GM20000 (cell line): Measurements from ENCODE around the gene NUDT14.

Source experiments
- DNase-seq: peaks from one replicate; pipeline ENCODE4 v3.0.0; 2012; ENCODE audit warnings: low spot score
- TF ChIP-seq, protein P1 (sequence below): IDR thresholded peaks from 2 replicates; pipeline ENCODE4 v1.5.1; 2012; ENCODE audit warnings: mild to moderate bottlenecking, control low read depth; ENCODE audit errors: extremely low read depth, missing control alignments

The NUDT14 gene

DNA sequence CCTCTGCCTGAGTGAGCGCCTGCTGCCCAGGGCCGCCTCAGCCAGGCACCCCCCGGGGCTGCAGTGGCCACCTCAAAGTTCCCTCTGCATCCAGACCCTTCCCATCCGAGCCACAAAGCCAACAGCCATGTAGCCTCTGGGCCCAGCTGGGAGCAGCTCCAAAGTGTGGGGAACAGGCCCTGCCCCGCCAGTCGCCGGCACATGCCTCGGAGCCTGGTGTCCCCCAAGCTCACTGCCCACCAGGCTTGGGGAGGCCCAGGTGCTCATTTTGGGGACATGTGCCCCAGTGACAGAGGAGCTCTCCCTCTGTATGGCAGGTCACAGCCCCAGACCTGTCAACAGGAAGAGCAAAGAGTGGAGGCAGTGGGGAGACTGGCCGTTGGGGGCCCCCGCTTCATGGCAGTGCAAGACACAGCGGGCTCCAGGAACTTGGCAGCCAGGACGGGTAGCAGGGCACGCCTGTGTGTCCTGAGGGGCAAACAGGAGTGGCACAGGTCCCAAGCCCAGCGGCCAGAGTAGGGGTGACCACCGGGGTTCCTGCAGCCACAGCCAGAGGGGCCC lies 42.5 kb downstream of the NUDT14 start:
- no peak for DNase-seq
- TF ChIP-seq, protein P1, sequence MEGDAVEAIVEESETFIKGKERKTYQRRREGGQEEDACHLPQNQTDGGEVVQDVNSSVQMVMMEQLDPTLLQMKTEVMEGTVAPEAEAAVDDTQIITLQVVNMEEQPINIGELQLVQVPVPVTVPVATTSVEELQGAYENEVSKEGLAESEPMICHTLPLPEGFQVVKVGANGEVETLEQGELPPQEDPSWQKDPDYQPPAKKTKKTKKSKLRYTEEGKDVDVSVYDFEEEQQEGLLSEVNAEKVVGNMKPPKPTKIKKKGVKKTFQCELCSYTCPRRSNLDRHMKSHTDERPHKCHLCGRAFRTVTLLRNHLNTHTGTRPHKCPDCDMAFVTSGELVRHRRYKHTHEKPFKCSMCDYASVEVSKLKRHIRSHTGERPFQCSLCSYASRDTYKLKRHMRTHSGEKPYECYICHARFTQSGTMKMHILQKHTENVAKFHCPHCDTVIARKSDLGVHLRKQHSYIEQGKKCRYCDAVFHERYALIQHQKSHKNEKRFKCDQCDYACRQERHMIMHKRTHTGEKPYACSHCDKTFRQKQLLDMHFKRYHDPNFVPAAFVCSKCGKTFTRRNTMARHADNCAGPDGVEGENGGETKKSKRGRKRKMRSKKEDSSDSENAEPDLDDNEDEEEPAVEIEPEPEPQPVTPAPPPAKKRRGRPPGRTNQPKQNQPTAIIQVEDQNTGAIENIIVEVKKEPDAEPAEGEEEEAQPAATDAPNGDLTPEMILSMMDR: no peak

DNA sequence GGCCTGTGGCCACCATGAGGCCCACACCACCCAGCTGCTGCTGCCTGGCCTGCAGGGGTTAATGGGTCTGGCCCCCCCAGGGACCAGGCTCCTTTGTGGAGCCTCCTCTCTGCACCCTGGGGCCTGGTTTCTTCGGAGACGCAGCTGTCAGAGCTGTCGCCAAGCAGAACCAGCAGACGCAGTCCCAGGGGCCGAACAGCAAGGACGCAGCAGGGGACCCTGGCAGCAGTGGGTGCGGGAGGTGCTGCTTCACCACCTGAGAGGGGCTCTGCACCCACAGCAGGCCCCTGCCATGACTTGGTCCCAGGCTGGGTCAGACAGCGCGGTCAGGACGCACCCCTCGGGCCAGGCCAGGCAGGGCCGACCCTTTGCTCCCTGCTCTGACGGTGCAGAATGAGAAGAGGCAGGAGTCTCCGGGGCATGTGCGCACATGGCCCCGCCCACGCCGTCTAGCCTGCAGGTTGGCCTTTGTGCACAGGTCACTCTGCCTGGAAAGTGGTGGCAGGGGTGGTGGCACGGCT lies 43.0 kb downstream of the NUDT14 start:
- no peak for DNase-seq
- TF ChIP-seq, protein P1: no peak

DNA sequence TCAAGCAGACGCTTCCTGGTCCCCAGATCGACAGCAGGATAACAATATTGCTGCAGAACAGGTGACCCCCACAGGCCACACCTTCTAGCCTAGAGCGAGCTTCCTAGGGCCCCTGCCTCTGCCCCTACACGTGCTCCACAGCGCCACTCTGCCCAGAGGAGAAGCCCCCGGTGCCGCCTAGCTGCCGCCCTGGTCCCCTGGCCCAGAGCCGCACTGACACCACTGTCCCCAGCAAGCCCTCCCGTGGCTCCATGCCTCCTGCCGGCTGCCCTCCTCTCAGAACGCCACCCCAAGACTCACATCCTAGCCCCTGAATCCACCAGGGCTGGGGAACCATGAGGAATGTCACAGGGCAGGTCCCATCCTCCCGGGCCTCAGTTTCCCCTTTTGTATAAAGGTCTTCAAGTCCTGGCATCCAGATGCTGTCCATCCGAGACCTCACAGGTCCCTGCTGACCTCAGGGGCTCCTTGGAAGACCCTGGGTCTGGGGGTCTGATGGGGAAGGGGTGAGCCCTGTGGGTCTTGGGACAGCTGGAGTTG lies 43.6 kb downstream of the NUDT14 start:
- TF ChIP-seq, protein P1: no peak

GRCh38 chr14:105136401-105137322 lies 44.5 kb downstream of the NUDT14 start:
- DNase-seq: no peak
- TF ChIP-seq, protein P1: no peak

More for the DNA sequence above, 43.6 kb downstream of the NUDT14 start:
- no peak for DNase-seq

- TF ChIP-seq, protein P1: no peak
- no peak for DNase-seq
These were observed 45.3 kb downstream of the NUDT14 start for GRCh38 chr14:105135700-105136395.

DNA sequence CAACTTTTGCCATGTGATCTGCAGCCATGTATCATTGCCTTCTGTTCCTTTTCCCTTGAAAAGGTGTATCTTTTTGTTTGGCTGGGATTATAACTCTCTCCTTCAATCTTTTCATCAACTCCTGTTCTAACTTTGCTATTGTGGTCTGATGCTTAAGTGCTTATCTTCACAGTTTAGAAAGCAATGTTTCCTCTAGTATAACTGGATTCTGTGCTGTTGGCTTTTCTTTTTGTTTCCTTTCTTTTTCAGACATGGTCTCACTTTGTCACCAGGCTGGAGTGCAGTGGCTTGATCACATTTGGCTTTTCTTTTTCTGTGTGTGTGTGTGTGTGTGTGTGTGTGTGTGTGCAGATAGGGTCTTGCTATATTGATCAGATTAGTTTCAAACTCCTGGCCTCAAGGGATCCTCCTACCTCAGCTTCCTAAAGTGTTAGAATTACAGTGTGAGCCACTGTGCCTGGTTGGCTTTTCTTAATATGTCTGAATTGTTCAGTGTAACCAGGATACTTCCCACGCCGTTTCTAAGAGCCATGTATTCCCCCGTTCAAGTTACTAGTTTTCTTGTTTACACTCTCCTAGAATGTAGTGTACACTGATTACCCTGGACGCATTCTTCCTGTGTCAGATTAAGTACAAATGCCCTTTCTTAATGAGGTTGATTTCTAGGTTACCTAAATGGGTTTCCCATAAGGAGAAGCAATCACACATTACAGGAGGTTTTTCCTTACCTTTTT lies 48.0 kb downstream of the NUDT14 start:
- TF ChIP-seq, protein P1: no peak

More for the DNA sequence above, 48.0 kb downstream of the NUDT14 start:
- no peak for DNase-seq
